NCI-H146 treated with DMSO at 0.1 percent for 48 hours (cell line): ENCODE results near the gene MFSD6.
"Not testable (repeated sequence)": the region's sequence is repeated elsewhere in the genome, so short reads cannot be mapped to it uniquely, and the experiment has no call there.

Experiments used
- DNase-seq: peaks from one replicate; lab custom pipeline; 2025; ENCODE audit not compliant: unreplicated experiment; lab: John Stamatoyannopoulos, UW

Gene MFSD6

DNA sequence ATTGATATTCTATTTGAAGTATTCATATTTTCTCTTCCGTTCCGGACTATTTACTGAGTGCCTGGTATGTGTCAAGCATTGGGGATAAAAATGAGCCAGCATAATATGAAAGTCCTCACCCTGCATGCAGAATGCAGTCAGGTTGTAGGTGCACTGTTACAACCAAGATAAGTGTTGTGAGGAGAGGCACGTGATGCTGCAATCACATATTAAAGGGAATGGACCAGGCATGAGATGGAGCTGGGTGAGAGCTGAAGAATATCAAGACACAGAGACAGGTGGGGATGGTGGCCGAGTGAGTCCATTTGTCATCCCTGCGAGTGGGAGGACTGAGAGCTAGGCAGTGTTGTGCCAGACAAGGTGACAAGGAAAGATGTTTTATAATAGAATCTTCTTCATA lies 52.3 kb downstream of the MFSD6 start:
- DNase-seq = no peak

DNA sequence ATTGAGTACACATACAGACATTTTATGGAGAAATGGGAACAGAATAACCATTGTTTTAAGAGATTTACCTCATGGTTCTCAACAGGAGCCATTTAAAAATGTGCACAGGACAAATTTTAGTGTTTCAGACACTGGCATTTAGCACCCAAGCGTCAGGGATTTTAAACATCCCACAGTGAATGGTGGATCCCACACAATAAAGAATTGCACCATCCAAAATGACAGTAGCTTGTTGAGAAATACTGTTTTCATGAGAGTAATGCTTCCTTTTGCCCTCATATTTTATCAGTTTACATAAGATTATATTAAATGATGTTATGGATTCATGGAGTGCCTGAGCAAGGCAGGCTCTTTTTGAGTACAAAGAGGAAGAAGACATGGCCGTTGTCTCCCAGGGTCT lies 54.0 kb downstream of the MFSD6 start:
- no peak for DNase-seq

DNA sequence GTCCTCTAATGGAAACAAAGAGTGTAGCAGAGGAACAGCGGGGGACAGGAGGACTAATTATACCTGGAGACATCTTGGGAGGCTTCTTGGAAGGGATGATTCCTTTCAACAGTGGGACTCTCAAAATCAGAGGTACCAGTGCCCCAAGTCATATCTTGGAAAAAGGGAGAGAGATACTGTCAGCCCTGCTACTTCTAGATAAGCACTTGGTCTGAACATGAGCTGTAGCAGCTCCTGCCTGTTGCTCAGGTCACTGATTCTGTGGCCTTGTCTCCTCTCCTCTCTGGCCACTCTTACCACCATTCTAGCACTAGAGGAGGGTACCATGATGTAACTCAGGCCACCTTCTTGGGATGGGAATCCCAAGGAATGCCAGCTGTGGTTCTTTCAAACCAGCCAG lies 54.5 kb downstream of the MFSD6 start:
- no peak for DNase-seq

DNA sequence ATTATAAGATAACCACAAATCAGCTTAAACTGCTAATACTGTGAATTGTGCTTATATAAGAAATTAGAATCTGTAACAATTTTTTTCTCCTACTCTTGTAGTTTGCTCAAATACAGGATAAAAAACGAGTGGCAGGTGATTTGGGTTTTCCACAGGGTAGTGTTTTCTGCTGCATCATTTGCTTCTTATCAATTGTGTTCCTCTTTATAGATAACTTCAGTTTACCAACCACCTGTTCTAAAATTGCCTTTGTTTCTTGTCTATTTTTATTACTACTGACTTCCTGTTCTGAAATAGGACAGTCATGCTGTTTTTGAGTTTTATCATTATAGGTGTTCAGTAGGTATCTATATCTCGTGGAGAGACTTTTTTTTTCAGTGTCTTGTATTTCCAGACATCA lies 56.9 kb downstream of the MFSD6 start:
- DNase-seq = no peak

DNA sequence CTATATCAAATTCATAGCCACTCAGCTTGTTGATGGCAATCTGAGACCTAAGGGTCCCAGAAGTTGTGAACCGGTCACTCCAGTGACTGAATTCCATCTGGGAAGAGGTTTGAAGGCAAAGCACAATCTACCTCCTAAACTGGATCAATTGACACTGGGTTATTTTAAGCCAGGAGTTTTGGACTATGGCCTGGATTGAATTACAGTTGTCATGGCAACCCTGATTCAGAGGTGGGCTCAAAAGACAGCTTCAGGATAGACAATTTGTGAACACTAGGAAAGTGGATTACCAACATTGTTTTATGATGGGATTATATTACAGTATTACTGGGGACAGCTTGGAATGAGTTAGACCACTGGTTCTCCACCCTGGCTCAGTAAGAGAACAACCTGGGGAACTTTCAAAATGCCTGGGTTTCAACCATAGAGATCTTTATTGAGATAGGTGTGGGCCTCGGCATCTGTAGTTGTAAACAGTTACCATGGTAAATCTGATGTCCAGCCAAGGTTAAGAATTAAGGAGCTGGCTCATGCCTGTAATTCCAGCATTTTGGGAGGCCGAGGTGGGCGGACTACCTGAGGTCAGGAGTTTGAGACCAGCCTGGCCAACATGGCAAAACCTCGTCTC lies 58.8 kb downstream of the MFSD6 start:
- peak; percentile 76 for DNase-seq

DNA sequence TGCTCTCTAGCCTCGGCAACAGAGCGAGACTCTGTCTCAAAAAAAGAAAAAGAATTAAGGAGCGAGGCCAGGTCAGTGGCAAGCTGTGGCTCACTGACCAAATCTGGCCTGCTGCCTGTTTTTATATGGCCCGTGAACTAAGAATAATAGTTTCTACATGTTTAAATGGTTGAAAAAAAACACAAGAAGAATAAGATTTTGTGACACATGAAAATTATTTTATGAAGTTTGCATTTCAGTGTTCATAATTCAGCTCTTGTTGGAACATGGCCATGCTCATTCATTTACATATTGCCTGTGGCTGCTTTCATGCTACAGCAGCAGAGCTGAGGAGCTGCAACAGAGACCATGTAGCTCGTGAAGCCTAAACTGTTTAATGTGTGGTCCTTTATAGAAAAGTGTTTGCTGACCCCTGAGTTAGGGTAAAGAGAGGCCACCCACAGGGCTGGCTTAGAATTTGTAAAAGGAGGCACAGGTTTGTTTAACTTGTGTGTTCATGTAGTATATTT lies 59.5 kb downstream of the MFSD6 start:
- peak; percentile 45 for DNase-seq

DNA sequence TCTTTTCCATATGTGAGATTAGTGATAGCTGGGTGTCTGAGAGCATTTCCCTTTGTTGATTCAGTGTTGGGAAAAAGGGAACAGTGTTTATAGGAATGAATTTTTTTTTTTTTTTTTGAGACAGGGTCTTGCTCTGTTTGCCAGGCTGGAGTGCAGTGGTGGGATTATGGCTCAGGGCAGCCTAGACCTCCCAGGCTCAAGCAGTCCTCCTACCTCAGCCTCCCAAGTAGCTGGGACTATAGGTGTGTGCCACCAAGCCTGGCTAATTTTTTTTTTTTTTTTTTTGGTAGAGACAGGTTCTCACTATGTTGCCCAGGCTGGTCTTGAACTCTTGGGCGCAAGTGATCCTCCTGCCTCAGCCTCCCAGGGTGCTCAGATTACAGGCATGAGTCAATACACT lies 60.2 kb downstream of the MFSD6 start:
- not testable (repeated sequence) for DNase-seq

DNA sequence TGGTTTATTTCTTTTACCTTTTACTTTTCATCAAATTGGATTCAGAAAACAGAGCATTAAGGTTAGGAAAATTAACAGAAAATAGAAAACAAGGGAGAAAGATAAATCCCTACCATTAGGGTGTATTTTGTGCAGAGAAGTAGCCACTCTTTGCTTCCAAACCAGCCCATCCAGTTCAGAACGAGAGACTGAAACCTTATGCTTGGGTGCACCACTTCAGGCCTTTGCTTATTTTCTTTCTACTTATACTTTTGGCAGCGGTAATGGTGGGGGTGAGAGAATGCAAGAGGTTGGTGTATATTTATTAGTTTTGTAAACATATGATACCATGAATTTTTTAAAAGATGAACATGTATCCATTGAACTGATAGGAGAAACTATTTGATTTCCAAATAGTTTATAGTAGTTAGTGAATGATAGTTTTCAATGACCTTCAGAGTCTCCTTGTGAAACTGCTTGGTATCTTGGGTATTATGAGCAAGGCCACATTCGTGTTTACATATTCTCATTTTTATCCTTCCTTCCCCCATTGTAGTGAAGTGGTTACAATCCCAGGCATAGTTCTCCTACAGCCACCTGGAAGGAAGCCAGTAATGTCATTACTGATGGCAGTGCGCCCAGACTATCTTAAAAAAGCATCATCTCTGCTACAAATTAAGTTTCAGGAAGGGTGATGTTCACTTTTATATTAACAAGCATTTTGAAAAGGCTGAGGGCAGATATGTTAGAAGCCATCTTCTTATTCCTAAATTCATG lies 60.8 kb downstream of the MFSD6 start:
- DNase-seq = peak; percentile 62

DNA sequence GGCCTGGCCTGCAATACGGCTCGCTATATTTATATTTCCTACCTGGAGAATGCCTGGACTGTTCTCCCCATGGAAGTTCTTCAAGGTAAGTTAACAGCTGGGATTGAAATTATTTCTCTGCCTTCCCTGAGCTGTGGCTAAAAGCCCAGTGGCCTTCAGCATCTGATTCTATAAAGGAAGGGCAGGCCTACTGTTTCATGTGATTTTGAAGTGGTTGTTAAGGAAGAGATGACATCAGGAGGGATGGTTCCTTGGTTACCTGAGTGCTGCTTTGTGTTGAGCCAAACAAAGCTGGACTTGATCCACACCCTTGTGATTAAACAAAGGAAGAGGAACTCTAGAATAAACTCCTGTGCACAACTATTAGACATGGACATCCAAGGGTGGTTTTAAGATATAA lies 61.6 kb downstream of the MFSD6 start:
- DNase-seq = peak; percentile 88

DNA sequence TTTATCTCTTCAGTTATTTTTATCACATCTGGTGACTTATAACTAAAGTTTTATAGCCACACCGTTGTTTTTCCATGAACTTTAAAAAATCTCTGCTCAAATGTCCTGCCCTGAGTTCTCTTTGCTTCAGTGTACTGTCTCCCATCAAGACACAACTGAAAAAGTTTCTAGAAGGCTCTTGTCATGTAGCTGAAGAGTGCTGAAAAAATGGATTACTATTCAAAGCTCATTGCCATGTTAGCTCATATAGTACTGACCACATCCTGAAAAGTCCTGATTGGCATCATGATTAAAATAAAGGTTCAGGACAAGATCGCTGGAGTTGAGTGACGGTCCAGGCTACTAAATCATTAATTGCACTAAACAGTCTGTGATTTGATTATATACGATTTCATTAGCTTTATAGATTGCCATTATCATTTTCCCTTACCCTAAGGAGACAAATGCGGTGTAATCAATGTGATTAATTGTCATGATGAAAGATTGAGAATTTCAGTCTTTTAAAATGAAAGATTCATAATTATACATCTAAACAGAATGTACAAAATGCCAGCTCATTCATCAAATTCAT lies 62.2 kb downstream of the MFSD6 start:
- no peak for DNase-seq

DNA sequence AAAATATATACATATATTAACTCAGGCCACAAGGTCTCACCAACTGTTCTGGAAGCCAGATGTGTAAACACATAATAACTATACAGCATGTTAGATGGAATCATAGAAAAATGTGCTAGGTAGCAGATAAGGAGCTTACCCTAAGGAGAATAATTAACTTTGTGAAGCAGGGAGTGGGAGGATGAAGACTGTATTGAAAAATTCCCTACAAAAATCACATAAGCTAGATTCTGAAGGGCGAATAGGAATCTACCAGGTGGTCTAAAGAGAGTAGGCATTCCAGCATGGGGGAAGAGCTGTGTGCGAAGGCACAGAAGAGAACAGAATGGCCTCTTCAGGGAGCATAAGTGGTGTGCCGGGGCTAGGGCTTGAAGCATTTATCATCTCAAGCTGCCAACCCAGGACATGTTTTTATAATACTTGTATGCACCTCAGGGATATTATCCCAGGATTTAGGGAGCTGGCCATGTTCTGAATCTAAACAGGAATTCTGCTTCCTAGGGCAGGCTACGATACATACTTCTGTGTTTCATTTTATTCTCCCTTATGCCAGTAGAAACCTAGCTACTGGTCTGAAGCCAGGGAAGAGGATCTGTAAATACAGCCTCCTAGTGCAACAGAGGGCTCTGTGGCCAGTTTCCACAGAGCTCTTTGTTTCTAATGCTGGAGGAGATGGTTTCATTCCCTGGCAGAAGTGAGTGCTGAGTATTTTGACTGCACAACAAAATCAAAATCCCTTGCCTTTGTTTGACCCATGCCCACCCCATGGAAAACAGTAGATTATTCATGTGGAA lies 69.7 kb downstream of the MFSD6 start:
- no peak for DNase-seq

DNA sequence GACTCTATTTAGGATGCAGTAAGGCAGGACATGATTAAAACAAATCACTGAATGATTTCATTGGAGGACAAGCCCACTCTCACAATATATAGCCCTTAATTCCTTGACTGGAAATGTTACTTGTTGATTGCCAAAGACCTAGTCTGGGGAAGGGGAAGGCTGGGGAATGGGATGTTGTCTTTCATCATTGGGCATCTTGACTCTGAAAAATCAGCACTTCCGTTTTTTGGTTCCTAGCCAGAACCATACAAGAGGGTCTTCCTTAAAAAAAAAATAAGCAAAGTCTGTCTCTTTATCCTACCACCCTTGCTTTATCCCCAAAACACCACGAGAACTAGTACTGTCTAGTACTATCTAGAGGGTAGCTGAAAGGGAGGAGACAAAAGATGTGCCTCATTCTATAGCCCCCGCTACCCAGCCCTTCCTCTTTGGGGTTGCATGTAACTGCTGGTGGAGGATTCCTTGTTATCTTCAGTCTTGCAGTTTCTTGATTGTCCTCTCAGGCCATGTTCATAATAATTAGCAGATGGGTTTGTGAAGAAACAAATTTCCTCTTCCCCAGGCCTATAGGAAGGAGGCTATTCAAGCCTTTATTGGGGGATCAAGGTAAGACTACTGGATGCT lies 70.5 kb downstream of the MFSD6 start:
- DNase-seq = no peak

DNA sequence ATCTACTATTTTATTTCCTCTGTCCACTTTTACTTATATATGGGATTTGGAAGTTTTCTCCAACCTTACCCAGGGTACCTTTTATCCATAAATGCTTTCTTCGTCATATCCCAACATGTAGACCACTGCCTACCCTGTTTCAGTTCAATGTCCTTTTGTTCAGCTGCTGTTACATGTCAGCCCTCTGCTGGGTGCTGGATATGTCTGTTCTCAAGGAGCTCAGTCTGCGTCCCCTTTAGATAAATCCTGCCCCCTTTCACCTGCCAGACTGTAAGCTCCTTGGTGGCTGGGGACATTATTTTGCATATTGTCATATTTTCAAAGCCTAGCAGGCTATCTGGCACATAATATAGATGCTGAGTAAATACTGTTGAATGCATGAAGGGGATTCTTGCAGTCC lies 73.2 kb downstream of the MFSD6 start:
- DNase-seq = no peak

DNA sequence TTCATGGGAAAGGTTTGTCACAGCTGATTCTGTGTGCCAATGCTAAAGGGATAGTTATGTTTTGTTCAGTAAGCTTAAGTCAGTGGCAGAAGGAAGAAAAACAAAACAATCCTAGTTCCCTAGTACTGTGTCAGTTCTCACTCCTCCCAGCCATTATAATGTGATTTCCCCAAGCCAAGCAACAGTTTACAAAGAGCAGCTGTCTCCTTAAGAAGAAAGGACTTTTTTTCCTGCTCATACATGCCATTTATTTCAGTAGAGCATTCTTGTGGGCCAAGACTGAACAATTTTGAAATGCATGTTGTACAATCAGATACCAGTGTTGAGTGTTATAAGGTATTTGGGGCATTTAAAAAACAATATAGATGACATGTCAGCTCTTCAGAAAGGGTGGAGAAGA lies 74.3 kb downstream of the MFSD6 start:
- DNase-seq = no peak

DNA sequence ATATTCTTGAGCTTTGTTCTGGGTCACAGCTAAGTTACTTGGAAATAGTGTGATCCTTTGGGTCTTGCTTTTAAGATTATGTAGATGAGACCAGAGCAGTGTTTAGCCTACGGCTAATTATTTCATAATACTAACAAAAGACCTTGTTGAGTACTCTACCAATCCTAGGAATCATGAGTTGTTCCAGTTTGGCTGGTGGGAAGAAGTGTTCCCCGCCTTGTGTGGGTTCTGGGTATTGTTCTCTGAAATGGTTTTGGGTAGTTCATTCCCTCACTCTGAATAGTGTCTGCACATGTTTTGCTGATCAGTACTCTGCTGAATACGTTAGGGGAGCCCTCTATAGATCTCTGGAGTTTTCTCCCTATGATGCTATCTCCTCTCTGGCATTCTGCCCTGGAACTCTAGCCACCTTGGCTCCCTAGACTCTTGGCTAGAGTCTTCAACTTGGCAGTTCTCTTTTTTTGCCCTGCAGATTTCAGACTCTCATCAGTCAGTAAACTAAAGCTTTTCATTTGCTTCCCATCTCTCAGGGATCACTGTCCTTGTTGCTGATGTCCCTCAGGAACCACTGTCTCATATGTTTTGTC lies 78.0 kb downstream of the MFSD6 start:
- no peak for DNase-seq

DNA sequence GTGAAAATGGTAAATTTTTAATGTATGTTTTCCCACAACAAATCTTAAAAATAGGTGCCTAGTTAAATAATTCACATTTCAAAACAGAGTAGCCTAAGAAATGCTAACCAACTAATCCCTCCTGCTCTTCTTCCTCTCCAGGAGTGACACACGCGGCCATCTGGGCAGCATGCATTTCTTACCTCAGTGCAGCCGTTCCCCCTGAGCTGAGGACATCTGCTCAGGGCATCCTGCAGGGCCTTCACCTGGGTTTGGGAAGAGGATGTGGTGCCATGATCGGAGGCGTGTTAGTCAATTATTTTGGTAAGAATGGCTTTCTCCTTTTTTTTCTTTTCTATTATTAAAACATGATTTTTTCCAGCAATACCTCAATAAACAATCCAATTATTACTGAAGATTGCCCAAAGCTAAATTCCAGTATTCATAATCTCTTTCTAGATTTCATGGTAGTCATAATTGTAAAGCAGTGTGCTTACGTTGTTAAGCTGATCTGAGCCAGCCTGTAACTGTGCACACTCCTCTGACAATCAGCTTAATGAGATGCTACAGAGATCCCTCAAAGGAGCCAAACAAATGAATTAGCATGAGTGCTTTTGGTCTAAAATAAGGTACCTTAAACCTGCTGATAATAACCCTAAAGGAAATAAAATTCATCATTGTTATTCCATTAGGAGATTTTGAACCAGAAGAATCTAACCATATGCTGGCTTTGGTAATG lies 80.5 kb downstream of the MFSD6 start:
- DNase-seq = no peak

DNA sequence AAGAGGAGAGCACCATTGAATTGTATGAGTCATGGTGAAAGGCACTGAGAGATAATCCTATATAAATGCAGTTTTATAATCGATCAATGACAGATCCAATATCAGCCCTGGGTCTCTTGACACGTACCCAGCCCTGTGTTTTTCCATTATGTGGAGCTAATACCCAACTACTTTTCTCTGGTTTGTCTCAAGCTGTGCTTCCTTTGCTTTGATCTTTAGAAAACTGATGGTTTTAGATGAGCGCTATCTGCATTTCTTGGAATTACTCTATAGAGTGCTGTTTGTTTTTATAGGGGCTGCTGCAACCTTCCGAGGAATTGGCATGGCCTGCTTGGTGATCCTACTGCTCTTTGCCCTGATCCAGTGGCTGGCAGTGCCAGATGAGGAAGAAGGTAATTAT lies 81.3 kb downstream of the MFSD6 start:
- no peak for DNase-seq

DNA sequence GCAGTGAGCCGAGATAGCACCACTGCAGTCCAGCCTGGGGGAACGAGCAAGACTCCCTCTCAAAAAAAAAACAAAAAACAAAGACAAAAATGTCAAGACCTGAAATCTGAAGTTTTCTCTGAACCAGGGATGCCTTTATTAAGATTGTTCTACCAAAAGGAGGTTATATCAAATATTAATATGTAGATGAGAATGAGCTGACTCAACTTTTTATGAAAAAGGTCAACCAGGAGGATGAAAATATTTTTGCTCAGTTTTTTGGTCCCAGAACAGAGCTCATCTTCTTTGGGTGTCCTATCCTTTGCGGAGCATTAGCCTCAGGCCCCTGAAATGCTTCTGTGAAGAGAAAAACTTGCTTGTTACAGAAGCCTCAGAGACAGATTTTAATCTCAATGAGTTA lies 82.3 kb downstream of the MFSD6 start:
- no peak for DNase-seq

DNA sequence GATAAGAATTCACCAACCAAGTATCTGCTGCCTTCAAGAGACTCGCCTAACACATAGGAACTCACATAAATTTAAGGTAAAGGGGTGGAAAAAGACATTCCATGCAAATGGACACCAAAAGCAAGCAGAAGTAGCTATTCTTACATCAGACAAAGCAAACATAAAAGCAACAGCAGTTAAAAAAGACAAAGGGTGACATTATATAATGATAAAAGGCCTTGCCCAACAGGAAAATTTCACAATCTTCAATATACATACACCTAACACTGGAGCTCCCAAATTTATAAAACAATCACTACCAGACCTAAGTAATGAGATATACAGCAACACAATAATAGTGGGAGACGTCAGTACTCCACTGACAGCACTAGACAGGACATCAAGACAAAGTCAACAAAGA lies 84.9 kb downstream of the MFSD6 start:
- no peak for DNase-seq

DNA sequence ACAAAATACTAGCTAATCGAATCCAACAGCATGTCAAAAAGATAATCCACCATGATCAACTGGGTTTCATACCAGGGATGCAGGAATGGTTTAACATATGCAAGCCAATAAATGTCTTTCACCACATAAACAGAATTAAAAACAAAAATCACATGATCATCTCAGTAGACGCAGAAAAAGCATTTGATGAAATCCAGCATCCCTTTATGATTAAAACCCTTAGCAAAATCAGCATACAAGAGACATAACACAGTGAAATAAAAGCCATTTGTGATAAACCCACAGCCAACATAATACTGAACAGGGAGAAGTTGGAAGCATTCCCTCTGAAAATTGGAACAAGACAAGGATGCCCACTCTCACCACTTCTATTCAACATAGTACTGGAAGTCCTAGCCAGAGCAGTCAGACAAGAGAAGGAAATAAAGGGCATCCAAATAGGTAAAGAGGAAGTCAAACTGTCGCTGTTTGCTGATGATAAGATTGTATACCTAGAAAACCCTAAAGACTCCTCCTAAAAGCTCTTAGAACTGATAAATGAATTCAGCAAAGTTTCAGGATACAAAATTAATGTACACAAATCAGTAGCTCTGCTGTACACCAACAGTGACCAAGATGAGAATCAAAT lies 86.6 kb downstream of the MFSD6 start:
- DNase-seq = not testable (repeated sequence)
